OCI-M2 (cell line): ENCODE measurements around the gene BSND.

Experiments used
- DNase-seq: peaks from one replicate; lab custom pipeline; 2025; ENCODE audit not compliant: unreplicated experiment; lab: John Stamatoyannopoulos, UW

Gene BSND

GRCh38 chr1:55045430-55045829 lies 46.7 kb downstream of the BSND start:
- no peak for DNase-seq

DNA sequence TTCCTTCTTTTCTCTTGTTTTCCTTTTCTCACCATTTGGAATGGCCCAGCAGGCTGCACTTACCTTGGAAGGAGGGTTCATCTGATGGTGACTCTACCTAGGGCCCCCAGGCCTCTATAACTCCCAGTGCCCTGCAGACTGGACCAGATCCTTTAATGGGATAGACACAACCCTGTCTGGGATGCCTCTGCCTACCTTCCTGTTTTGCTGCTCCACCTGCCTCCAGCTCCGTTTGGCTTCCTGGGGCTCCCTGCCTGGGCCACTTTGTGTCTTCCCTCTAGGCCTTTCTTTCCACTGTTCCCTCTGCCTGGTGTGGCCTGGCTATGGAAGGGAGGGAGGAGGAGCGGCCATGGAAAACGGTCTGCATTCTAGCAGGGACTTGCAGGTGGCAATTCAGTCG lies 48.1 kb downstream of the BSND start:
- DNase-seq = no peak

DNA sequence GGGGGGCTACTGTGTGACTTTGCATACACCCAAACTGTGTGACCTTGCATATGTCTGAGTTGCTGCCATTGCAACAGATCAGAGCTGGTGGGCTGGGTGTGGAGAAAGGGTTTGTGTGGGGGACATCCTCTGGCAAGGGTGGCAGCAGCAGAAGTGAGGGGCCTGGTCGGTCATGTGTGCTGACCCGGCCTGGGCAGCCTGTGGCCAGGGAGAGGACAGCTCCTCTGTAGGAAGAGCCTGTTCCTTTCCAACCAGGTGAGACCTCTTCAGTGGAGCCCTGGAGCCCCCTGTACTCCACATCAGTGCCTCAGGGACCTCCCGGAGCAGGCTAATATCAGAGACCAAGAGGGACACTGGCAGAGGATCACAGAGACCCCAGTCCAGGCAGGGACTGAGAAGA lies 48.9 kb downstream of the BSND start:
- DNase-seq = no peak

- no peak for DNase-seq
These were observed 49.9 kb downstream of the BSND start for GRCh38 chr1:55048453-55049270.

DNA sequence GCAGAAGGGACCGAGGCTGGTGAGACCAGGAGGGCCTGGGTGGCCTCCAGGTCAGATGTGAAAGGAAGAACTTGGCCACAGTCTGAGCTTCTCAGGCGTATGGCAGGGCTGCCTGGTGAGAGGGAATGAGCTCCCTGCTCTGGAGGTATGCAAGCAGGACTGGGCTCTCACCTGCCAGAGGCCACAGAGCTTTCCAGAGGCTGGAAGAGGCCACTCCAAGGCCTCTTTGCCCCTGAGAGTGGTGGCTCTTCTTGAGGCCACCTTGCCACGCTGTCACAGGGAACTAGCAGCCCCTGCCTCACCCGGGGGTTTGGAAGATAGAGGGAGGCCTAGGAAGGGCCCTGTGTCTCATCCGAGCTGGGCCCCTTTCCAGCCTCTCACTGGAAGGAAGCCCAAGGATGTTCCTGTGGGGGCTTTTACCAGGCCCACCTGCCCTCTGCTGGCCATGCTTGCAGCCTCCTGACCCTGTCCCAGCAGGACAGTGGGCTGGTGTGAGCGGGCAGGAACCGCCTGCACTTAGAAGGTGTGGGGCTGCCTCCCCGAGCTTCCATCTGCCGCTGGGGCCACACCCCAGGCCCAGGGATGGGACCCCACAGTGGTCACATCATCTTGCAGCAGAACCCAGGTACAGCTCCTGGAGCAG lies 50.7 kb downstream of the BSND start:
- no peak for DNase-seq

DNA sequence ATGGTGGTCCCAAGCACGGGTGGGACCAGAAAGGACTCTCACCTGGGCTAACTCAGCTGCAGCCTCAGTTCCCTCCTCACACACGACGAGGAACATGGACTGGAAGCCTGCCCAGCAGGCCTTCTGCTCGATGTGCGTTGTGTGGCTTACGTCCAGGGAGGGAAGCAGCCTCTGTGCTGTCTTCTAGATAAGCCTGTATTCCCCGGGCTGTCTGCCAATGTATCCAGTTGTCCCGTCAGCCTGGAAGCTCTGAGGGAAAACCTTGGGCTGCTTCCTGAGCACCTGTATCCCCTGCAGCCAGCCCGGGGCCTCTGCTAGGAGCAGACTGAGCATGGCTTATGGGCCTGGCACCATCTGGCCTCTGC lies 51.2 kb downstream of the BSND start:
- no peak for DNase-seq

- no peak for DNase-seq
These were observed 51.5 kb downstream of the BSND start for GRCh38 chr1:55050283-55050682.

DNA sequence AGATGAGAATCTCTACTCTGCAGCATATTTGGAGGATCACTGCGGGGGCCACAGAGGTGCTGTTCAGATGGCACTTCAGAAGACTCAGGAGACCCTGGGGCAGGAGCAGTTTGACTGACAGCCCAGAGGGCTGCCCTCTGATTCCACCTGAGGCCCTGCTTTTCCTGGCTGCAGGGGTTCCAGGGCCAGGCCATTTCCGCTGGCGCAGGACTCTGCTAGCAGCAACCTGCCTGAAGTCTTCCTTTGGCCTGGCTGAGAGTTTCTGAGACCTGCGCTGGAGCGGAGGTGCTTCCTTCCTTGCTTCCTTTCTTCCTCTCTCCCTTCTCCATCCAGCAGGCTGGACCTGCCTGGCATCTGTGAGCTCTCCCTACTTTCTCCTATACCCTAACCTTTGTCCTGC lies 52.4 kb downstream of the BSND start:
- no peak for DNase-seq

DNA sequence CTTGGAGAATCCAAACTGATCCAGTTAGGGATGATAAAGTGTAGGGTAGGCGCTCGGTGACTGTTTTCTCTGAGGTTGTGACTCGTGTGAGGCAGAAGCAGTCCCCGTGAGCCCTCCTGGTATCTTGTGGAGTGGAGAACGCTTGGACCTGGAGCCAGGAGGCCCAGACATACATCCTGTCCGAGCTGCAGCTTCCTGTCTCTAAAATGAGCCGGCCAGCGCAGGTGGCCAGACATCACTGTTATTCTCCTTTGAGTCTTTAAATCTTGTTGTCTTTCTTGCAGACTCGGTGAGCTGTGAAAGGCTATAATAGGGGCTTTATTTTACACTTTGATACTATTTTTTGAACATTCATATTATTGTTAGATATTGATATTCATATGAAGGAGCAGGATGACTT lies 52.9 kb downstream of the BSND start:
- no peak for DNase-seq

DNA sequence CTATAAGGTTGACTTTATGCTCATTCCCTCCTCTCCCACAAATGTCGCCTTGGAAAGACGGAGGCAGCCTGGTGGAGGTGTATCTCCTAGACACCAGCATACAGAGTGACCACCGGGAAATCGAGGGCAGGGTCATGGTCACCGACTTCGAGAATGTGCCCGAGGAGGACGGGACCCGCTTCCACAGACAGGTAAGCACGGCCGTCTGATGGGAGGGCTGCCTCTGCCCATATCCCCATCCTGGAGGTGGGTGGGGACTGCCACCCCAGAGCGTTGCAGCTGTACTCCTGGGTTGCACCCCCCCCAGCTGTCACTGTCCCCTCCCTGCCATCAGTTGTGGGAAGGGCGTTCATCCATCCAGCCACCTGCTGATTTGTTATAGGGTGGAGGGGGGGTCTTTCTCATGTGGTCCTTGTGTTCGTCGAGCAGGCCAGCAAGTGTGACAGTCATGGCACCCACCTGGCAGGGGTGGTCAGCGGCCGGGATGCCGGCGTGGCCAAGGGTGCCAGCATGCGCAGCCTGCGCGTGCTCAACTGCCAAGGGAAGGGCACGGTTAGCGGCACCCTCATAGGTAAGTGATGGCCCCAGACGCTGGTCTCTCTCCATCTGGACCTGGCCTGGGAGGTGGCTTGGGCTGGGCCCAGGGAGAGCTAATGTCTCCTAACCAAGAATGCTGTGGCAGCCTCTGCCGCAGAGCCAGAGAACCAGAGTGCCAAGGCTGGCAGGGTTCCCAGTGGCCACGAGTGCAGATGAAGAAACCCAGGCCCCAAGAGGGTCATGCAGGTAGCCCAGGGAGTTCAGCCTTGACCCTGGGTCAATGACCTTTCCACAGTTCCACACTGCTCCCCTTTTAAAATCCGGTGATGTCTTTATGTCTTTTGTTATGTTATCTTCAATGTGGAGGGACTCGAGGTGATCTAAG lies 53.7 kb downstream of the BSND start:
- no peak for DNase-seq

- DNase-seq = no peak
These were observed 54.7 kb downstream of the BSND start for GRCh38 chr1:55053265-55053954.

DNA sequence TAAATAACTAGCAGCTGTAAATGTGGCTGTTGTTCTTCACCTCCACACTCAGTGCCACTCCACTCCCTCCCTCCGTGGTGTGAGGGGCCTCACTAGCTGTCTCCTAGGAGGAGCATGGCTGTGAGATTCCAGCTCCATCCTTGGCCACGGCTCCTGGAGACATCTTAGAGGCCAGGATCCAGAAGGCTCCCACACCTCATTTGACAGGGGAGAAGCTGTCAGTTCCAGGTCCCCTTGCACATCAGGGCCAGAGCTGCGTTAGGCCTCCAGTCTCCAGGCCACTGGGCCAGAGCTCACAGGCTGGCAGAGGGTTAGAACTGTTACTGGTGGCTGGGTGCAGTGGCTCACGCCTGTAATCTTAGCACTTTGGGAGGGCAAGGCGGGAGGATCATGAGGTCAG lies 55.7 kb downstream of the BSND start:
- DNase-seq = no peak

DNA sequence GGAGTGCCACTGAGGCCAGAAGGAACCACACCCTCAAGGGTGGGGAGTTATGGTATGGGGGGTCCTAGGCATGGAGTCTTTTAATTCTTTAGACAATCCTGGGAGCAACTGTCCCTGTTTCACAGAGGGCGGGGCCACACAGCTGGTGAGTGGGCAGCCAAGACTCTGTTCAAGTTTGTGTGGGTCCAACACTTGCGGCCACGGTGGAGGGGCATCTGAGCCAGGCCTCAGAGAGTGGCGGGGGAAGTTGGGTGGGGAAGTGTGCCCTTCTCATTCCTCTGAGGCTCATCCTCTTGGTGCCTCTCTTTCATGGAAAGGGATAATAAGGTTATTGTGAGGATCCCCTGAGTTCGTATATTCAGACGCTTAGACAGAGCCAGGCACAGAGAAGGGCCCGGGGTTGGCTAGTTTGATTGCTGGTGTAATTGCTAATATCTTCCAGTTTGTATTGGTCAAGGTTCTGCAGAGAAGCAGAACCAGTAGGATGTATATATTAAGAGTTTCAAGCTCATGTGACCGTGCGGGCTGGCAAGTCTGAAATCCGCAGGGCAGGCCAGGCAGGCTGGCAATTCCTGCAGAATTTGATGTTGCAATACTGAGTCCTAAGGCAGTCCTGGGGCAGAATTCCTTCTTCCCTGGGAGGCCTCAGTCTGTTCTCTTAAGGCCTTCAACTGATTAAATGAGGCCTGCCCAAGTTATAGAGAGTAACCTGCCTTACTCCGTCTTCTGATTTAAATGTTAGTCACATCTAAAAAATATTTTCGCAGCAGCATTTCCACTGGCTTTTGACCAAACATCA lies 56.5 kb downstream of the BSND start:
- DNase-seq = no peak

GRCh38 chr1:55055951-55056631 lies 57.4 kb downstream of the BSND start:
- no peak for DNase-seq

- DNase-seq = no peak
These were observed 57.9 kb downstream of the BSND start for GRCh38 chr1:55056632-55056992.

DNA sequence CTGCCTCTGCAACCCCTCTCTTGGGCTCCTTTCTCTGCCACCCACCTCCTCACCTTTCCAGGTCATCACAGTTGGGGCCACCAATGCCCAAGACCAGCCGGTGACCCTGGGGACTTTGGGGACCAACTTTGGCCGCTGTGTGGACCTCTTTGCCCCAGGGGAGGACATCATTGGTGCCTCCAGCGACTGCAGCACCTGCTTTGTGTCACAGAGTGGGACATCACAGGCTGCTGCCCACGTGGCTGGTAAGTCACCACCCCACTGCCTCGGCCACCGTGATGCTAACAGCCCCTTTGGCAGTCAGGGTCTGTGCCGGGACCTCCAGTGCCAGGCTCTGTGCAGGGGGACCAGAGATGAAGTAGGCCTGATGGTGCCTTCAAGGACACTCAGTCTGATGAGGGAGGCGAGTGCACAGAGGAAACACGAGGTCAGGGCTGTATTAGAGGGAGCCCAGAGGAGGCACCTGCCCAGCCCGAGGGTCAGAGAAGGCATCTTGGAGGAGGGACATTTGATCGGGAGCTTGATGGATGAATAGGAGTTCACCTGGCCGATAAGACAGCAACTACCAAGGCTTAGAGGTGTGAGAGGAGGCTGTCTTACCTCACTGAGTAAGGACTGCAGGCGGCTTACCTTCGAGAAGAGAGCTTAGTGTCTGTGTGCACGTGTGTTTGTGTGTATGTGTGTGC lies 58.7 kb downstream of the BSND start:
- no peak for DNase-seq

DNA sequence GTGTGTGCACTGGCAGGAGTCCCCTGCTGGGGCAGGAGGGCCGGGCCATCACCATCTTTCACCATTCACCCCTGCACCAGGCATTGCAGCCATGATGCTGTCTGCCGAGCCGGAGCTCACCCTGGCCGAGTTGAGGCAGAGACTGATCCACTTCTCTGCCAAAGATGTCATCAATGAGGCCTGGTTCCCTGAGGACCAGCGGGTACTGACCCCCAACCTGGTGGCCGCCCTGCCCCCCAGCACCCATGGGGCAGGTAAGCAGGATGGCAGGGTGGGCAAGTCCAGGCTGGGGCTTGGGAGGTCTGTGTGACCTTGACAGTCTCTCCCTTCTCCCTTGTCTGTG lies 59.2 kb downstream of the BSND start:
- DNase-seq = no peak

DNA sequence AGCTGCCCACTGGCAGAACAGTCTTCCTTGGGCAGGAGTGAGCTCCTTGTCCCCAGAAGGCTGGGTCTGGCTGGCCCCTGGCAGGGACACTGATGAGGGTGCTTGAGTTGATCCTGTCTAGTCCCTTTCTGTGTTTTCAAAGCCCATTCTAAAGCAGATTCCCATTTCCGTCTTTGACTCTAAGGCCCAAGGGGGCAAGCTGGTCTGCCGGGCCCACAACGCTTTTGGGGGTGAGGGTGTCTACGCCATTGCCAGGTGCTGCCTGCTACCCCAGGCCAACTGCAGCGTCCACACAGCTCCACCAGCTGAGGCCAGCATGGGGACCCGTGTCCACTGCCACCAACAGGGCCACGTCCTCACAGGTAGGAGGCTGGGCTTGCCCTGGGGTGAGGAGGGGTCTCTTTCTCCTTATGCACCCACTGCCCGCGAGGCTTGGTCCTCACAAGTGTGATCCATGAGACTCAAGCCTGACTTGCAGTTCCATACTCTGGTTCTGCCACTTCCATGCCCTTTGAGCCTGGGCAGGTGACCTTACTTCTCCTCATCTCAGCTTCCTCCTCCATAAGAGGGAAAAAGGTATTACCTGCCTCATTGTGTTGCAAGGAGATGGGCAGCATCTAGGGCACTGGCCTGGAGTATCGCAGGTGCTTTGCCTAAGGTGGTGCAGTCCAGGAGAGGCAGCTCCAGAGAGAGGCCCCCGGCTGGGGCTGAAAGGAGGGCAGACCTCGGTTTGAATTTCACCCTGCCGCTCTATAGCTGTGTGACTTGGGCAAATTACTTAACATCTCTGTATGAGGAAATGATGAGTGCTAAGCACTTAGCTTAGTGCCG lies 60.8 kb downstream of the BSND start:
- no peak for DNase-seq
